Stimulated activated CD4-positive, alpha-beta T cell treated with anti-CD3 and anti-CD28 coated beads, Interleukin-1b, Interleukin-23, amount 100 ng/mL, for 1 hour (primary cell): ENCODE measurements around the gene ULK4.
"Not testable (repeated sequence)": the region's sequence is repeated elsewhere in the genome, so short reads cannot be mapped to it uniquely, and the experiment has no call there.

Source experiments
- DNase-seq, 2 donors: peaks; one replicate each; pipeline ENCODE4 v3.0.0-alpha.2; 2020; ENCODE audit warnings: low read depth in 2 of 2

Gene ULK4

GRCh38 chr3:41317298-41317697, 644.6 kb downstream of the ULK4 start:
- no peak for DNase-seq

DNA sequence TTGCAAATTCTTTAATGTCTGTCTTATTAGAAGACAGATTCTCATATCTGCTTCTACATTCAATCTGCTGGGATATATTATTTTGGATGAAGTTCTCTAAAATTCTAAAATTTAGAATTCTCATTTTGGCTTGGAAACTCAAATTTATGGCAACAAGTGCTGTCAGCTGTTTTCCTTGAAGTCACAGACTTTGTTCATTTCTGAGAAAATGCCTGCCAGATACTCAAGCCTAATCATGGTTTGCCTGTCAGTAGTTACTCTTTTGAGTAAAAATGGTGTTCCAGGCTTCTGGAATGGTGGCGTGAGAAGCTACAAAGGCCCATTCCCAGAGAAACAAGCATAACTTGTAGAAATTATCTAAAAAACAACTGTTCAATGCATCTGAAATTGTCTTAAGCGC, 646.8 kb downstream of the ULK4 start:
- DNase-seq, result no peak

GRCh38 chr3:41308119-41308518, 653.8 kb downstream of the ULK4 start:
- no peak for DNase-seq

DNA sequence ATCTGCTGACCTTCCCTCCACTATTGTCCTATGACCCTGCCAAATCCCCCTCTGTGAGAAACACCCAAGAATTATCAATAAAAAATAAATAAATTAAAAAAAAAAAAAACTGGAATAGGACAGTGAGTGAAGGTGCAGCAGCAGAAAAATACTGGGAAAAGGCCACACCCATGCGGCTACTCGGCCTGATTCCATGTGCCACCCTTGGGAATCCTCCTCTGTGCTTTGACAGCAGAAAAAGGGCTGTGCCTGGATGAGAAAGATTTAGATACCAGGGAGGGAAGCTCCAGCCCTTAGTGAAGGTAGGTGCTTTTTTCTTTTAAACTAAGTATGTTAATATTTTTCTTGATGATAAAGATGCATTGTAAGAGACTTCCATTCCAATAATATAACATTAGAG, 654.8 kb downstream of the ULK4 start:
- DNase-seq, result no peak

DNA sequence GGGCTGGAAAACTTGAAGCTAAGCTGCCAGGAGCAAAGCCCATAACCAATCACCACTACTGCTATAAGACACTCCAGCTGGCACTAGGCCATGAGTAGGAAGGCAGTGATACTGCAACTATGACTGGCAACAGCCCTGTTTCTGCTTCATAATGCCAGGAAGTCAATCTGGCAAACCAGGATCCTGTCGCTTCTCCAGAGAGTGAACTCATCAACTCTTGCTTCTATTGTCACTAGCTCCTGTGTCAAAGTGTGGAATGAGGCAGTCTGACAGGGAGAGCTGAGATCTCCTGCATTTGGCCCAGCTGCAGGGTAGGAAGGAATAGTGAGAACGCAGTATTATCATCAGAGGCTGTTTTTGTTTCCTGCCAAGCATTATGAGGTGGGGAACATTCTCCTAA, 657.3 kb downstream of the ULK4 start:
- DNase-seq, result no peak

GRCh38 chr3:41302295-41302694, 659.6 kb downstream of the ULK4 start:
- DNase-seq, result no peak

GRCh38 chr3:41301548-41301947, 660.4 kb downstream of the ULK4 start:
- no peak for DNase-seq

- no peak for DNase-seq
These were observed 662.9 kb downstream of the ULK4 start for GRCh38 chr3:41299036-41299435.

- DNase-seq, result no peak
These were observed 664.2 kb downstream of the ULK4 start for GRCh38 chr3:41297750-41298149.

- DNase-seq, result no peak
These were observed 665.3 kb downstream of the ULK4 start for GRCh38 chr3:41296556-41296955.

- DNase-seq, result no peak
These were observed 666.2 kb downstream of the ULK4 start for GRCh38 chr3:41295740-41296139.

DNA sequence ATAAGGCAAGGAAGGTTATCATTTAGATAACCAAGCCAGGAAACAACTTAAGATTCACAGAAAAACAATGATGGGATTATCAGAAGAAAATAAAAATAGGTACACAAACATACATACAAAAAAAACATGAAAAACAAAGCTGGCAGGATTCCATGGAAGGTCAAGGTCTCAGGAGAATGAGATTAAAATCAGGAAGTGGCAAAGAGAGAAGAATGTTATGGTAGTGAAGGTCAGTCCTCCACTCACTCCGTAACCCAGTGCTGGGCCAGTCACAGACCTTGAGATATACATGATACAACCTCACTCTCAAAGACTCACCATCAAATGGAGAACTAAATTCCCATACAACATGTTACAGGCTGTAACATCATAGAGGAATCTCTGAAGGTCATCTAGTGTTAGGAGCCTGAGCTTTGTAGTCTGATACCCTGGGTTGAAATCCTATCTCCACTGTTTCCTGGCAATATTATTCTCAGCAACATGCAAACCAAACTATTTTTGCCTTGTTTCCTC, 668.7 kb downstream of the ULK4 start:
- DNase-seq, result no peak

DNA sequence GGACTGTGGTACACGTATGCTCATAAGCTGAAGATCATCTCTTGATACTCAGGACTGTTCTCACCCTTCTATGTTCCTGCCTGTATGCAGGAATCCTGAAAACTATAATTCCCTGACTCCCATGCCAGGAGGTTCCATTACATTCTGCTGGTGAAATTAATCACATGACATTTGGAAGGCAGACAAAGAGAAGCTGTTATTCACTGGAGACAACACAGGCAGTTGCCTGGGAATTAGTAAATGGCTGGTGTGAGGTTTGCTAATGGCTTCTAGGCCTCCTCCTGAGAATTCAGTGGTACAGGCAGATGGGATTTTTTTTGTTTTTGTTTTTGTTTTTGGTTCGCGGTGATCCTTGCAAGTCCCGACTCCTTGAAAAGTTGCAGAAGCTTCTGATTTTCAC, 671.2 kb downstream of the ULK4 start:
- DNase-seq, result no peak

GRCh38 chr3:41290306-41290705, 671.6 kb downstream of the ULK4 start:
- no peak for DNase-seq

DNA sequence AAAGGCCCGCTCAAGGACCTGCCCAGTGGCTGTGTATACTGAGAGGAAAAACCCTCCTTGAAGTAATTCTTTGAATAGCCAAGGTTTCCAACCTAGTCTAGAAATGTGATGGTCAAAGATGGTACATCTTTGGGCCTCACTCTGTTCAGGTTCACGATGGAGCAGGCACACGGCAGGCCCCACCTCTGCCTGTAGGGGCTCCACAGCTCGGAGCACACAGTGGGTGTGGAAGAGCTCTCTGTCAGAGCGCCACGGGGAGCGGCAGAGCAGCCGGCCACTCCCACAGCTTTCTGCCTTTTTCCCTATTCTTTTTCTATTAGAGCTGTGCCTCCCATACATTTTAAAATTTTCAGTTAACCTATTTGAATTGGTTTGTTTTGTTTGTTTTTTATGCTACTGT, 673.1 kb downstream of the ULK4 start:
- DNase-seq, result no peak

DNA sequence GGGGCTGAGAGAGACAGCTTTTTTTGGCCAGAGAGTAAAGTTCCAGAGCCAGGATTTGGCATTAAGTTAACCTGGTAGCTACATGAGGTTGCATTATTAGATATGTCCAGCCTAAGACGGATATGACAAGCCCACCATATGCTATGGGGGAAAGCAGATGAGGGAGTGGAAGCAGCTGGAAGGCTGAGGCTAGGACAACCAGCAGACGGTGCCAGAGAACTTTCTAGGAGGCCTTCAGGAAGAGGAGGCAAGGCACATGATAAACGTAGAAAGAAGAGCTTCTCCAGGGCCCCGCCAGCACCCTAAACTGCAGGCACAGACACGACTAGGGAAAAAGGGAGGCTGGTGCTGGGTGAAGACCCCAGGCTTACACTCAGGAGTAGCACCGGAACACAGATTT, 675.6 kb downstream of the ULK4 start:
- DNase-seq, result no peak

- DNase-seq, result not testable (repeated sequence)
These were observed 677.0 kb downstream of the ULK4 start for GRCh38 chr3:41284934-41285333.

GRCh38 chr3:41277790-41278465, 684.0 kb downstream of the ULK4 start:
- no peak for DNase-seq

- DNase-seq, result no peak
These were observed 685.7 kb downstream of the ULK4 start for GRCh38 chr3:41276191-41276590.

DNA sequence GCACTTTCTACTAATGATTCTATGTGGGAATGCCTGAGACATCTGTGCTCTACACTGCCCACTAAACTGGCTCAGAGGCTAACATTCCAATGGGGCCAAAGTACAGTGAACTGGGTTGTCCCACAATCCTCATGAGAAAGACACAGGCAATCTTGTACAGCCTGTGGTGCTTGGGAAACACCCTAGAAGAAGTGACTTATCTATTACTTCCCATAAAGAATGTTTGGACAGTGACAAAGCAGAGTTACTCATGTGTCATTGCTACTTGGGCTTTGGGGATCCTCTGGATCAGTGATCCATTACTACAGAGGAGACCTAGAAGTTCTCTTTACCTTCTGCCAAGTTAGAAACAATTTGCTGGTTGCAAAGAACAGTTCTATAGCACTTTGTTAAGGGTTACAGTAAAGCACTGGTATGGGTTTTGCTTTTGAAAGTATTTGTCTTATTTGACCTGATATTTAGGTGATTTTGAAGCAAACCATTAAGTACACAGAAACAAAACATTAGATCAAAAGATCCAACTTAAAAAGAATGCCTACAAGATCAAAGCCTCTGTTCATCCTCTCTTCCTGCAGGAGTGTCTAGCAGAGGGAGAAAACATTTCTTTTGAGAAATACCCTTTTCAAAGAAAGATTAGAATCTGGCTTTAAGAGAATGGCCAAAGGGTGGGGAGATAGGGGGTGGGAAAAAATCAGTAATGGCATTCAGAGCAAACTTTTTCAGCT, 686.8 kb downstream of the ULK4 start:
- DNase-seq, result no peak

DNA sequence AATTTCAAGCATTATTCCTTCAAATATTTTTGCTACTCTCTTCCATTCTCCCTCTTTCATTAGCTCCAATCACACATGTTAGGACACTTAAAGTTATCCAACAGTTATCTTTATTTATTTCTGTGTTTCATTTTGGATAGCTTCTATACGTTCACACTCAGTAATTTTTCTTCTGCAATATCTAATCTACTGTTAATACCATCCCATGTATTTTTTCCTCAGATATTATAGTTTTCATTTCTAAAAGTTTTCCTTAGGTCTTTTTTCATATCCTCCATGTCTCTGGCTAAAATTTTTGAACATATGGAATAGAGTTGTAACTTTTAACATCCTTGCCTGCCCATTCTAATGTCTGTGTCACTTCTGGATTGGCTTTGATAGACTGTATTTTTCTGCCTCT, 689.2 kb downstream of the ULK4 start:
- DNase-seq, result no peak

DNA sequence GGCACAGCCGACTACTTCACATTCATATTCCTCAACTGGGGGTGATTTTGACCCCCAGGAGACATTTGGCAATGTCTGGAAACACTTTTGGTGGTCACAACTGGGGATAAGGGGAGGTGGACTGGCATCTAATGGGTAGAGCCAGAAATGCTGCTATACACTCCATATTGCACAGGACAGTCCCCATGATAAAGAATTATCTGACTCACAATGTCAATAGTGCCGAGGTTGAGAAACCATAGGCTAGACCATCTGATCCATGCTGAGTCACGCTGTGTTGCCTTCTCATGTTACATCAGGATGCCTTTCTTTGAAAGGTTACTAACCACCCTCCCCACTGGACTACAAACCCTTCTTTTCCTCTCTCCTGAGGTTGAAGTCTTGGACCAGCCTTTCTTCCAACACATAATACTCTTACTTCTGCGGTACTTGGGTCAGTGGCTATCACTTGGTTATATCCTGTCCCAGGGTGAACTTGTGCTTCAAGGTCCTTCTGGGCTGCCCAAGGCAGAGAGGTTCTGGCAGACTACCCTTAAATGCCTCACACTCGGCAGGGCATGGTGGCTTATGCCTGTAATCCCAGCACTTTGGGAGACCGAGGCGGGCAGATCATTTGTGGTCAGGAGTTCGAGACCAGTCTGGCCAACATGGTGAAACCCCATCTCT, 693.8 kb downstream of the ULK4 start:
- no peak for DNase-seq

DNA sequence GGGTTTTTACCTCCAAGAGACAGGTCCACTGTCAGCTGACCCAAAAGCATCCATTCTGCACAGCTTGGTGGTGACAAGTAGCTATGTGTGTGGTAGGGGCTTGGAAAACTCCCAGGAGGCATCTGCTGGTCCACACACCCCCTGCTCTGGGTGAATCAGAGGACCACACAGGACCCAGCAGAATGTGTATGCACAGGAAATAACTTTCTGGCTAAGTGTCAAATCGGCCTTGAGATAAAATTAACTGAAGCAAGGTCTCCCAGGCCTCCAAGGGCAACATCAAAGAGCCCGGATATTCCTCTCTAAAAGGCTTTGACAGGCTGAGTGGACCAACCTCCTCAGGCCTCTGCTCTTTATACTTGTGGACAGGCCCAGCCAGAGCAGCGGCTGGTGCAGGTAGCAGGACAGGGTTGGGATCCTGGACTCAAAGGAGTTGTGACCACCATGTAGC, 696.1 kb downstream of the ULK4 start:
- no peak for DNase-seq
